ENCODE data around the gene C17orf67.
A peak's percentile ranks its signal among the peaks of the same experiment; 100 is the strongest.

The C17orf67 gene

DNA sequence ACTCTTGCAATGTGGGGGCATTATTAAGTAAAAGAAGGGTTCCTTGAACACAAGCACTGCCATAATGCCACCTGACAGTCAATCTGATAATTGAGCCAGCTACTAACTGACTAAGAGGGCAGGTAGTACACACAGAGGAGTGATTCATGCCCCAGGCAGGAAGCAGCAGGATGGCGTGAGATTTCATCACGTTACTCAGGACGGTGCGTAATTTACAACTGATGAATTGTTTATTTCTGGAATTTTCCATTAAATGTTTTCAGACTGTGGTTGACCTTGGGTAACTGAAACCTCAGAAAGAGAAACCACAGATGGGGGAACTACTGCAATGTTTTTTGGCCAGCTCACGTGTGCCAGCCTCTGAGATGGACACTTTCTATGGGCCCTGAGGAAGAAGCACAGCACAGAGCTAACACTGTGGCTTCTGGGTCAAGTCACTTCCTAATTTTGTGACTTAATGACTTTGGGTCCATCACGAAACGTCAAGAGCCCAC lies 46.7 kb downstream of the C17orf67 start:
- TF ChIP-seq TAF1 (IDR thresholded peaks at IDR 0.05; ENCODE audit: borderline replicate concordance, insufficient read depth, low read length), result no peak
- TF ChIP-seq, protein P1, sequence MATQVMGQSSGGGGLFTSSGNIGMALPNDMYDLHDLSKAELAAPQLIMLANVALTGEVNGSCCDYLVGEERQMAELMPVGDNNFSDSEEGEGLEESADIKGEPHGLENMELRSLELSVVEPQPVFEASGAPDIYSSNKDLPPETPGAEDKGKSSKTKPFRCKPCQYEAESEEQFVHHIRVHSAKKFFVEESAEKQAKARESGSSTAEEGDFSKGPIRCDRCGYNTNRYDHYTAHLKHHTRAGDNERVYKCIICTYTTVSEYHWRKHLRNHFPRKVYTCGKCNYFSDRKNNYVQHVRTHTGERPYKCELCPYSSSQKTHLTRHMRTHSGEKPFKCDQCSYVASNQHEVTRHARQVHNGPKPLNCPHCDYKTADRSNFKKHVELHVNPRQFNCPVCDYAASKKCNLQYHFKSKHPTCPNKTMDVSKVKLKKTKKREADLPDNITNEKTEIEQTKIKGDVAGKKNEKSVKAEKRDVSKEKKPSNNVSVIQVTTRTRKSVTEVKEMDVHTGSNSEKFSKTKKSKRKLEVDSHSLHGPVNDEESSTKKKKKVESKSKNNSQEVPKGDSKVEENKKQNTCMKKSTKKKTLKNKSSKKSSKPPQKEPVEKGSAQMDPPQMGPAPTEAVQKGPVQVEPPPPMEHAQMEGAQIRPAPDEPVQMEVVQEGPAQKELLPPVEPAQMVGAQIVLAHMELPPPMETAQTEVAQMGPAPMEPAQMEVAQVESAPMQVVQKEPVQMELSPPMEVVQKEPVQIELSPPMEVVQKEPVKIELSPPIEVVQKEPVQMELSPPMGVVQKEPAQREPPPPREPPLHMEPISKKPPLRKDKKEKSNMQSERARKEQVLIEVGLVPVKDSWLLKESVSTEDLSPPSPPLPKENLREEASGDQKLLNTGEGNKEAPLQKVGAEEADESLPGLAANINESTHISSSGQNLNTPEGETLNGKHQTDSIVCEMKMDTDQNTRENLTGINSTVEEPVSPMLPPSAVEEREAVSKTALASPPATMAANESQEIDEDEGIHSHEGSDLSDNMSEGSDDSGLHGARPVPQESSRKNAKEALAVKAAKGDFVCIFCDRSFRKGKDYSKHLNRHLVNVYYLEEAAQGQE (IDR thresholded peaks at IDR 0.05; ENCODE audit: insufficient read depth in 1 of 2, low read depth in 2 of 2, low read length in 2 of 2), result no peak
- peak; percentile 38 for TF ChIP-seq FOXP2 (optimal IDR thresholded peaks at IDR 0.05; ENCODE audit: borderline replicate concordance, extremely low read depth, extremely low read length, insufficient read depth)
- no peak for TF ChIP-seq POLR2AphosphoS5 (IDR thresholded peaks at IDR 0.05; ENCODE audit: low read depth, low read length)
- TF ChIP-seq SIN3A (IDR thresholded peaks at IDR 0.05; ENCODE audit: borderline replicate concordance, insufficient read depth, low read length), result no peak

DNA sequence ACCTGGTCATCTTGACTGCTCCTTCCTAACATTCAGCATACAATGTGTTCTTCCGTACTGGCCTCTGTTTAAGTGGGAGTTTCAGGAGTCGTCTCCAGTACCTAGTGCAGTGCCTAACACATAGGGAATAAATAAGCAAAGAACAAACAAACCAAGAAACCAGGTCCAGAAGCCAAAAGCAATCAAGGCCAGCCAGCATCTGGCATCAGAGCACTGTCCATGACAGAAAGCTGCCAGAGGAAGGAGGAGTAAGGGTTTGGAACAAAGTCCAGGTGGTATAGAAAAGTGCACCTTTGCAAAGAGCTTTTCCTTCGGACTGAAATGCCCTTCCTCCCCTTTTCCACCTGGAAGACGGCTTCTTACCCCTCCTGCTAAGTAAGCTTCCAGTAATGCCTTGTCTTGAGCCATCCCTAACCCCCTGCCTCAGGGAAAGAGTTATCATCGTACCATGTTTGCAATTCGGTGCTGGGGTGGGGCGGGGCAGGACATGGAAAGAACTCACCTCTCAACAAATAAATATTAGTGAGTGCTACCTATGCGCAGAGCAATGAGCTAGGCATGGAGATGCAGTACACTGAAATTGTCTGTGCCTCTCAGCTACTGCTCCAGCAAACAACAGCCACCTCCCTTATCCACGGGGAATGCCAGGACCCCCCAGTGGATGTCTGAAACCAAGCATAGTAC lies 47.6 kb downstream of the C17orf67 start:
- TF ChIP-seq SIN3A (IDR thresholded peaks at IDR 0.05; ENCODE audit: borderline replicate concordance, insufficient read depth, low read length), result no peak
- TF ChIP-seq POLR2AphosphoS5 (IDR thresholded peaks at IDR 0.05; ENCODE audit: low read depth, low read length), result no peak
- no peak for TF ChIP-seq TAF1 (IDR thresholded peaks at IDR 0.05; ENCODE audit: borderline replicate concordance, insufficient read depth, low read length)
- TF ChIP-seq, protein P1 (IDR thresholded peaks at IDR 0.05; ENCODE audit: insufficient read depth in 1 of 2, low read depth in 2 of 2, low read length in 2 of 2), result no peak
- no peak for TF ChIP-seq FOXP2 (optimal IDR thresholded peaks at IDR 0.05; ENCODE audit: borderline replicate concordance, extremely low read depth, extremely low read length, insufficient read depth)

DNA sequence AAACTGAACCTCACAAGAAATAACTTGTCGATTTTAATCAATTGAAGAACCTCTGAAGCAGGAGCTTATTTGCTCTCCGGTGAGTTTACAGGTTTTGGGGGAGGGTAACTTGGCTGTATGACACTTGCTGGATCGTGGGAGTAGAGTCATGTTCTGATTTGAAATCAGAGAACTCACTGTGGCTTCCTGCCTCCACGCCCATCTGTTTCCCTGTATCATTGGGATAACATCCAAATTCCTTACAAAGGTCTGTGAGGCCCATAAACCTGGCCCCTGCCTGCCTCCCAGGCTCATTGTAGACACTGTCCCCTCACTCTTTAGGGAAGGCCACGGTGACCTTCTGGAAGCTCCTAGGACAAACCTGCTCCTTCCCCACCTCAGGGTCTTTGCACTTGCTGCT lies 48.3 kb downstream of the C17orf67 start:
- TF ChIP-seq SIN3A (IDR thresholded peaks at IDR 0.05; ENCODE audit: borderline replicate concordance, insufficient read depth, low read length) (0 out of 2 replicates have a peak, but pooled peaks have one; percentile 27), POLR2AphosphoS5 (IDR thresholded peaks at IDR 0.05; ENCODE audit: low read depth, low read length) (no peak), TAF1 (IDR thresholded peaks at IDR 0.05; ENCODE audit: borderline replicate concordance, insufficient read depth, low read length) (no peak), FOXP2 (optimal IDR thresholded peaks at IDR 0.05; ENCODE audit: borderline replicate concordance, extremely low read depth, extremely low read length, insufficient read depth) (peak; percentile 40)
- TF ChIP-seq, protein P1 (IDR thresholded peaks at IDR 0.05; ENCODE audit: insufficient read depth in 1 of 2, low read depth in 2 of 2, low read length in 2 of 2), result 0 out of 4 replicates have a peak, but pooled peaks of 1 of the 2 experiments have one; percentile 15

DNA sequence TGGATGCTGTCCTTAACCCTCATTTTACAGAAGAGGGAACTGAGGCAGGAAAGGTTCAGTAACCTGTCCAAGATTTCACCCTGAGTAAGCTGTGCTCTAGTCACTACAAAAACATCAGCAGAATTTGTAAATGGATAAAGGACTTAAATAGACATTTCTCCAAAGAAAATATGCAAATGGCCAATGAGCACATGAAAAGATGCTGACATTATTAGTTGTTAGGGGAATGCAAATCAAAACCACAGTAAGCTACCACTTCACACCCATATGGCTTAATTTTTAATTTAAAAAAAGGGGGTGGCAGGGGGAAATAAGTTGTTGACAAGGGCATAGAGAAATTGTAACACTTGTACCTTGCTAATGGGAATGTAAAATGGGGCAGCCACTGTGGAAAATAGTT lies 51.4 kb downstream of the C17orf67 start:
- TF ChIP-seq POLR2AphosphoS5 (IDR thresholded peaks at IDR 0.05; ENCODE audit: low read depth, low read length) (no peak), TAF1 (IDR thresholded peaks at IDR 0.05; ENCODE audit: borderline replicate concordance, insufficient read depth, low read length) (no peak), SIN3A (IDR thresholded peaks at IDR 0.05; ENCODE audit: borderline replicate concordance, insufficient read depth, low read length) (no peak), FOXP2 (optimal IDR thresholded peaks at IDR 0.05; ENCODE audit: borderline replicate concordance, extremely low read depth, extremely low read length, insufficient read depth) (no peak)
- TF ChIP-seq, protein P1 (IDR thresholded peaks at IDR 0.05; ENCODE audit: insufficient read depth in 1 of 2, low read depth in 2 of 2, low read length in 2 of 2), result no peak
